IMR-90 (cell line): ENCODE measurements around the gene CLDN24. TPM values are rescaled to one million over a fixed set of nuclear protein-coding genes. Genes with fewer than 3 reads are reported as not detected.

Experiments
- ATAC-seq: fragments of 200-7000 bp; cut with Tn5 transposase; 2 replicates; pipeline ENCODE4 v1.9.1; 2020; ENCODE audit warnings: low read depth, mild to moderate bottlenecking, moderate library complexity
- BruUV-seq: library from RNA; stranded (reverse); fragments of 400-500 nt; replicated peaks from 2 replicates; lab custom pipeline; 2021; lab: Mats Ljungman, UMichigan
- CTCF ChIA-PET: fragments of 300-600 bp; formaldehyde crosslinking; extraction: SDS; loops from one replicate; lab custom pipeline; 2021; ENCODE audit warnings: antibody characterized with exemption; lab: Yijun Ruan, JAX
- POLR2A ChIA-PET: fragments of 300-600 bp; sonication (Branson Sonifier 250); formaldehyde crosslinking; loops from one replicate; lab custom pipeline; 2022; ENCODE audit warnings: antibody characterized with exemption; ENCODE audit not compliant: unreplicated experiment; lab: Charles Lee
- DNase-seq: peaks from one replicate; pipeline ENCODE4 v3.0.0; 2013
- H2AFZ ChIP-seq: replicated peaks from 2 replicates; pipeline ENCODE3; 2013; ENCODE audit warnings: low read length, mild to moderate bottlenecking; ENCODE audit not compliant: poor library complexity
- H2AK5ac ChIP-seq: 2 replicates; pipeline ENCODE4 v1.6.1; 2013; ENCODE audit warnings: low read depth, low read length, inconsistent platforms
- H2AK9ac ChIP-seq: replicated peaks from 2 replicates; pipeline ENCODE3; 2013; ENCODE audit warnings: mild to moderate bottlenecking, low read depth, low read length, moderate library complexity; ENCODE audit not compliant: poor library complexity
- H2BK120ac ChIP-seq: 2 replicates; pipeline ENCODE4 v1.6.1; 2013; ENCODE audit warnings: low read depth, low read length, inconsistent platforms
- H2BK15ac ChIP-seq: 3 replicates; pipeline ENCODE4 v1.6.1; 2013; ENCODE audit warnings: low read depth, low read length, inconsistent platforms
- H2BK20ac ChIP-seq: 2 replicates; pipeline ENCODE4 v1.6.1; 2013; ENCODE audit warnings: low read depth, mild to moderate bottlenecking, inconsistent platforms, low read length, moderate library complexity
- H2BK5ac ChIP-seq: 2 replicates; pipeline ENCODE4 v1.6.1; 2013; ENCODE audit warnings: mild to moderate bottlenecking, low read depth, low read length, inconsistent platforms; ENCODE audit not compliant: poor library complexity, severe bottlenecking
- H3K14ac ChIP-seq: replicated peaks from 2 replicates; pipeline ENCODE4 v1.6.1; 2013; ENCODE audit warnings: low read depth, low read length, inconsistent platforms
- H3K18ac ChIP-seq: 2 replicates; pipeline ENCODE4 v1.6.1; 2013; ENCODE audit warnings: low read depth, low read length, control low read depth
- H3K23ac ChIP-seq: 2 replicates; pipeline ENCODE4 v1.6.1; 2013; ENCODE audit warnings: low read depth, low read length, inconsistent platforms
- H3K27ac ChIP-seq: 2 replicates; pipeline ENCODE4 v1.5.1; 2013; ENCODE audit warnings: mild to moderate bottlenecking, control low read depth, low read length; ENCODE audit not compliant: insufficient read depth
- H3K27me3 ChIP-seq: 2 replicates; pipeline ENCODE4 v1.6.1; 2013; ENCODE audit warnings: low read length; ENCODE audit not compliant: control insufficient read depth, insufficient read depth
- H3K36me3 ChIP-seq: 2 replicates; pipeline ENCODE4 v1.6.1; 2013; ENCODE audit warnings: low read length, mixed read lengths; ENCODE audit not compliant: control insufficient read depth, insufficient read depth
- H3K4ac ChIP-seq: 2 replicates; pipeline ENCODE4 v1.6.1; 2013; ENCODE audit warnings: low read depth, low read length, inconsistent platforms
- H3K4me1 ChIP-seq: 2 replicates; pipeline ENCODE4 v1.6.1; 2013; ENCODE audit warnings: low read length, mixed read lengths; ENCODE audit not compliant: control insufficient read depth, insufficient read depth
- H3K4me2 ChIP-seq: 2 replicates; pipeline ENCODE4 v1.6.1; 2013; ENCODE audit warnings: low read depth, mild to moderate bottlenecking, control low read depth, low read length, moderate library complexity
- H3K4me3 ChIP-seq: 2 replicates; pipeline ENCODE4 v1.5.1; 2013; ENCODE audit warnings: low read depth, mild to moderate bottlenecking, control low read depth, low read length, moderate library complexity; ENCODE audit not compliant: insufficient read depth
- H3K56ac ChIP-seq: 2 replicates; pipeline ENCODE4 v1.6.1; 2013; ENCODE audit warnings: low read length, inconsistent platforms; ENCODE audit not compliant: insufficient read depth; ENCODE audit errors: extremely low read depth
- H3K79me1 ChIP-seq, 2 experiments: 2 replicates each; pipeline ENCODE4 v1.6.1; 2013; ENCODE audit warnings: low read length in 2 of 2, inconsistent platforms in 1 of 2, low read depth in 1 of 2
- H3K9ac ChIP-seq: 2 replicates; pipeline ENCODE4 v1.6.1; 2013; ENCODE audit warnings: low read depth, low read length, control low read depth
- H3K9me1 ChIP-seq: 2 replicates; pipeline ENCODE4 v1.6.1; 2013; ENCODE audit warnings: low read length, inconsistent platforms; ENCODE audit not compliant: insufficient read depth
- H3K9me3 ChIP-seq: 2 replicates; pipeline ENCODE4 v1.6.1; 2013; ENCODE audit warnings: low read length; ENCODE audit not compliant: control insufficient read depth, insufficient read depth
- H4K20me1 ChIP-seq: 2 replicates; pipeline ENCODE4 v1.6.1; 2013; ENCODE audit warnings: low read length, inconsistent platforms; ENCODE audit not compliant: insufficient read depth
- H4K5ac ChIP-seq: 2 replicates; pipeline ENCODE4 v1.6.1; 2013; ENCODE audit warnings: mild to moderate bottlenecking, low read depth, low read length, control low read depth
- H4K8ac ChIP-seq, 2 experiments: 2 replicates each; pipeline ENCODE4 v1.6.1; 2013; ENCODE audit warnings: low read depth in 2 of 2, low read length in 2 of 2, control low read depth in 1 of 2, inconsistent platforms in 1 of 2
- H4K91ac ChIP-seq: 2 replicates; pipeline ENCODE4 v1.6.1; 2013; ENCODE audit warnings: low read depth, low read length, inconsistent platforms; ENCODE audit not compliant: insufficient read depth
- MAFK ChIP-seq: IDR thresholded peaks from 2 replicates; pipeline ENCODE4 v1.6.1; 2012; ENCODE audit warnings: low read depth, low read length, improper control_type of control experiment
- MAZ ChIP-seq: IDR thresholded peaks from 2 replicates; pipeline ENCODE4 v1.6.1; 2012; ENCODE audit warnings: low read depth, mild to moderate bottlenecking, low read length, improper control_type of control experiment, moderate library complexity, borderline replicate concordance
- NFE2L2 ChIP-seq: fragments of 150-350 bp; IDR thresholded peaks from 2 replicates; pipeline ENCODE4 v1.6.1; 2016; ENCODE audit warnings: low read depth, mild to moderate bottlenecking, low read length
- RAD21 ChIP-seq: IDR thresholded peaks from 2 replicates; pipeline ENCODE4 v1.6.1; 2012; ENCODE audit warnings: low read length, improper control_type of control experiment
- WGBS, 2 experiments: methylation state at CpG; one replicate each; pipeline versions ENCODE4 v1.1.5 to v1.1.7; 2013; ENCODE audit warnings: missing lambda C conversion rate in 2 of 2; ENCODE audit not compliant: insufficient read length in 1 of 2; ENCODE audit errors: extremely low coverage in 2 of 2; 5-methylcytosine and 5-hydroxymethylcytosine counted together
- dilution Hi-C: fragments of 300-500 bp; cut with HindIII; formaldehyde crosslinking; loops from one replicate; pipeline ENCODE4 v1.14.3; 2018; ENCODE audit warnings: low sequenced_read_pairs; ENCODE audit not compliant: unreplicated experiment
- in situ Hi-C: fragments of 300-500 bp; cut with MboI; formaldehyde crosslinking; loops from 3 replicates; pipeline ENCODE4 v1.14.3; 2019; ENCODE audit warnings: low sequenced_read_pairs, inconsistent platforms, mixed read lengths
- intact Hi-C: fragments of 100-400 bp; cut with micrococcal nuclease; formaldehyde crosslinking; loops from 2 replicates; pipeline ENCODE4 v1.10.0; 2022
- polyA plus RNA-seq, 3 experiments: library from polyadenylated mRNA; depleted of rRNA; stranded (reverse); fragments of >200 nt; gene quantifications; 2 replicates each; pipeline ENCODE4 v1.2.3, GENCODE V29; 2012; ENCODE audit warnings: low replicate concordance in 1 of 3
- total RNA-seq: library from RNA; depleted of rRNA; stranded (reverse); fragments of >200 nt; gene quantifications from 2 replicates; pipeline ENCODE4 v1.2.3, GENCODE V29; 2012

CLDN24 gene
- total and polyA plus RNA-seq, 2 of the 4 experiments (the other 2 are of a cell fraction), result not detected

- Histone ChIP-seq H2BK5ac (no peak overlapping the region), H3K9me3 (no peaks in the 10 kb centered on the region), H4K5ac (no peak overlapping the region), H2BK15ac (no peak overlapping the region), H2BK20ac (no peak overlapping the region), H4K8ac (no peak overlapping the region), H3K23ac (no peak overlapping the region), H3K4me1 (peaks cover 6% of the 10 kb centered on the region), H2AK9ac (no peak overlapping the region), H3K27ac (no peak overlapping the region), H3K14ac (no peak overlapping the region), H4K20me1 (no peaks in the 10 kb centered on the region), H3K79me1 (no peaks in the 10 kb centered on the region), H3K4me2 (no peak overlapping the region), H3K9me1 (no peaks in the 10 kb centered on the region), H2BK120ac (no peak overlapping the region), H2AFZ (no peak overlapping the region), H3K4ac (no peak overlapping the region), H2AK5ac (no peak overlapping the region), H3K36me3 (no peaks in the 10 kb centered on the region), H3K56ac (no peak overlapping the region), H3K9ac (no peak overlapping the region), H3K4me3 (no peak overlapping the region), H4K91ac (no peak overlapping the region), H3K27me3 (no peaks in the 10 kb centered on the region; the same call in 1 of the 2 replicates), H3K18ac (no peak overlapping the region)
- intact Hi-C loops, result no loop called here
- in situ Hi-C loops, result no loop called here
- WGBS, 2 experiments, result 84% methylated on average over 7 of the region's 10 CpGs; no CpG with 5 or more reads in 1 of the 2 experiments
- ATAC-seq, result no peak
- dilution Hi-C loops, result no loop called here
- ChIA-PET POLR2A (no interaction called here), CTCF (no interaction called here)
- DNase-seq, result no peak
- no peak for TF ChIP-seq MAFK
- no peak for TF ChIP-seq MAZ
- TF ChIP-seq NFE2L2, result no peak
- no peak for TF ChIP-seq RAD21
- BruUV-seq, result no TSS peak
Measured at GRCh38 chr4:183364025-183364424, 41.8 kb upstream of the CLDN24 start.
